HEK293 (cell line): ENCODE measurements around the gene TSPAN9.
A peak's percentile ranks its signal among the peaks of the same experiment; 100 is the strongest.

Experiments
- CTCF ChIA-PET: fragments of 350-600 bp; formaldehyde crosslinking; extraction: SDS; loops from one replicate; lab custom pipeline; 2021; ENCODE audit warnings: antibody characterized with exemption; lab: Yijun Ruan, JAX
- POLR2A ChIA-PET: fragments of 300-600 bp; formaldehyde crosslinking; extraction: SDS; loops from one replicate; lab custom pipeline; 2020; ENCODE audit warnings: antibody characterized with exemption, inconsistent platforms; lab: Yijun Ruan, JAX
- H3K27ac ChIP-seq: fragments of 200-500 bp; sonication (Bioruptor generic); 2 replicates; pipeline ENCODE4 v1.5.1; 2014; ENCODE audit warnings: low read depth, low read length, control low read depth, inconsistent platforms; ENCODE audit errors: extremely low read depth
- H3K36me3 ChIP-seq, 2 experiments: fragments of 200-500 bp in 1 of 2; sonication (Bioruptor generic) in 1 of 2; 1 replicate in 1 of 2; 2 replicates in 1 of 2; pipeline ENCODE4 v1.5.1; 2014 to 2017; ENCODE audit warnings: inconsistent platforms in 2 of 2, low read length in 2 of 2; ENCODE audit not compliant: control insufficient read depth in 2 of 2, insufficient read depth in 1 of 2
- H3K4me1 ChIP-seq: fragments of 200-500 bp; sonication (Bioruptor generic); 2 replicates; pipeline ENCODE4 v1.5.1; 2014; ENCODE audit warnings: mild to moderate bottlenecking, low read length, inconsistent platforms; ENCODE audit not compliant: control insufficient read depth, insufficient read depth
- H3K4me3 ChIP-seq: 2 replicates; pipeline ENCODE4 v1.5.1; 2011; ENCODE audit warnings: low read depth, mild to moderate bottlenecking, control low read depth, low read length, moderate library complexity
- H3K9me3 ChIP-seq: fragments of 200-500 bp; sonication (Bioruptor generic); 2 replicates; pipeline ENCODE4 v1.5.1; 2014; ENCODE audit warnings: low read depth, low read length, inconsistent platforms; ENCODE audit not compliant: control insufficient read depth, insufficient read depth
- GLI2 ChIP-seq: fragments of 450-650 bp; formaldehyde crosslinking; IDR thresholded peaks from 2 replicates; pipeline ENCODE4; 2017; ENCODE audit warnings: missing biosample characterization, missing genetic modification characterization, low read depth, borderline replicate concordance
- GLI4 ChIP-seq: fragments of 450-650 bp; formaldehyde crosslinking; IDR thresholded peaks from 2 replicates; pipeline ENCODE4 v1.5.1; 2016; ENCODE audit warnings: missing biosample characterization, missing genetic modification characterization
- GLIS1 ChIP-seq: fragments of 450-650 bp; formaldehyde crosslinking; IDR thresholded peaks from 2 replicates; pipeline ENCODE4 v1.5.1; 2016; ENCODE audit warnings: missing biosample characterization, missing genetic modification characterization
- GLIS2 ChIP-seq: fragments of 450-650 bp; formaldehyde crosslinking; IDR thresholded peaks from 2 replicates; pipeline ENCODE4 v1.5.1; 2016; ENCODE audit warnings: missing biosample characterization, missing genetic modification characterization
- KLF1 ChIP-seq: fragments of 450-650 bp; formaldehyde crosslinking; IDR thresholded peaks from 2 replicates; pipeline ENCODE4 v1.5.1; 2016; ENCODE audit warnings: missing biosample characterization, missing genetic modification characterization
- KLF16 ChIP-seq: fragments of 450-650 bp; formaldehyde crosslinking; IDR thresholded peaks from 2 replicates; pipeline ENCODE4 v1.5.1; 2017; ENCODE audit warnings: missing biosample characterization, missing genetic modification characterization
- OVOL3 ChIP-seq: fragments of 450-650 bp; formaldehyde crosslinking; IDR thresholded peaks from 2 replicates; pipeline ENCODE4 v1.5.1; 2016; ENCODE audit warnings: missing biosample characterization, missing genetic modification characterization
- ZBTB1 ChIP-seq: fragments of 450-650 bp; formaldehyde crosslinking; IDR thresholded peaks from 2 replicates; pipeline ENCODE4 v1.5.1; 2016; ENCODE audit warnings: missing biosample characterization, missing genetic modification characterization
- ZNF146 ChIP-seq: fragments of 450-650 bp; formaldehyde crosslinking; IDR thresholded peaks from 2 replicates; pipeline ENCODE4 v1.5.1; 2016; ENCODE audit warnings: missing biosample characterization, missing genetic modification characterization
- ZNF274 ChIP-seq, 2 experiments: fragments of 200-500 bp in 1 of 2; fragments of 450-650 bp in 1 of 2; sonication (Bioruptor generic) in 1 of 2; formaldehyde crosslinking in 1 of 2; IDR thresholded peaks; 2 replicates each; pipeline versions ENCODE4 v1.5.1 to v1.6.1; 2014 to 2016; ENCODE audit warnings: borderline replicate concordance in 1 of 2, inconsistent platforms in 1 of 2, low read length in 1 of 2, missing biosample characterization in 1 of 2, missing genetic modification characterization in 1 of 2
- ZNF341 ChIP-seq: fragments of 450-650 bp; formaldehyde crosslinking; IDR thresholded peaks from 2 replicates; pipeline ENCODE4; 2016; ENCODE audit warnings: low read depth, missing biosample characterization, missing genetic modification characterization
- ZNF433 ChIP-seq: fragments of 450-650 bp; formaldehyde crosslinking; IDR thresholded peaks from 2 replicates; pipeline ENCODE4 v1.5.1; 2016; ENCODE audit warnings: missing biosample characterization, missing genetic modification characterization, low read depth
- ZNF544 ChIP-seq: fragments of 450-650 bp; formaldehyde crosslinking; IDR thresholded peaks from 2 replicates; pipeline ENCODE4 v1.5.0; 2017; ENCODE audit warnings: missing biosample characterization, missing genetic modification characterization
- ZNF549 ChIP-seq: fragments of 450-650 bp; IDR thresholded peaks from 2 replicates; pipeline ENCODE4 v1.5.1; 2018; ENCODE audit warnings: missing biosample characterization, missing genetic modification characterization, mild to moderate bottlenecking, inconsistent platforms, moderate library complexity
- ZNF600 ChIP-seq: fragments of 450-650 bp; formaldehyde crosslinking; IDR thresholded peaks from 2 replicates; pipeline ENCODE4 v1.5.1; 2016; ENCODE audit warnings: missing biosample characterization, missing genetic modification characterization
- ZNF654 ChIP-seq: fragments of 450-650 bp; formaldehyde crosslinking; IDR thresholded peaks from 2 replicates; pipeline ENCODE4 v1.5.1; 2016; ENCODE audit warnings: low read depth, missing biosample characterization, missing genetic modification characterization
- ZSCAN23 ChIP-seq: fragments of 450-650 bp; formaldehyde crosslinking; IDR thresholded peaks from 2 replicates; pipeline ENCODE4 v1.5.1; 2016; ENCODE audit warnings: missing biosample characterization, missing genetic modification characterization
- ZSCAN30 ChIP-seq: fragments of 450-650 bp; IDR thresholded peaks from 2 replicates; pipeline ENCODE4 v1.5.1; 2018; ENCODE audit warnings: missing biosample characterization, mild to moderate bottlenecking, missing genetic modification characterization, moderate library complexity
- TF ChIP-seq, protein P1 (sequence below): fragments of 450-650 bp; formaldehyde crosslinking; IDR thresholded peaks from 2 replicates; pipeline ENCODE4 v1.5.1; 2016; ENCODE audit warnings: missing biosample characterization, missing genetic modification characterization
- TF ChIP-seq, protein P2 (sequence below): fragments of 450-650 bp; formaldehyde crosslinking; IDR thresholded peaks from 2 replicates; pipeline ENCODE4 v1.5.1; 2016; ENCODE audit warnings: missing biosample characterization, missing genetic modification characterization
- TF ChIP-seq, protein P3 (sequence below): fragments of 450-650 bp; formaldehyde crosslinking; conservative IDR thresholded peaks from 2 replicates; pipeline ENCODE4 v1.5.1; 2016; ENCODE audit warnings: low read depth, missing biosample characterization, missing genetic modification characterization

The TSPAN9 gene

DNA sequence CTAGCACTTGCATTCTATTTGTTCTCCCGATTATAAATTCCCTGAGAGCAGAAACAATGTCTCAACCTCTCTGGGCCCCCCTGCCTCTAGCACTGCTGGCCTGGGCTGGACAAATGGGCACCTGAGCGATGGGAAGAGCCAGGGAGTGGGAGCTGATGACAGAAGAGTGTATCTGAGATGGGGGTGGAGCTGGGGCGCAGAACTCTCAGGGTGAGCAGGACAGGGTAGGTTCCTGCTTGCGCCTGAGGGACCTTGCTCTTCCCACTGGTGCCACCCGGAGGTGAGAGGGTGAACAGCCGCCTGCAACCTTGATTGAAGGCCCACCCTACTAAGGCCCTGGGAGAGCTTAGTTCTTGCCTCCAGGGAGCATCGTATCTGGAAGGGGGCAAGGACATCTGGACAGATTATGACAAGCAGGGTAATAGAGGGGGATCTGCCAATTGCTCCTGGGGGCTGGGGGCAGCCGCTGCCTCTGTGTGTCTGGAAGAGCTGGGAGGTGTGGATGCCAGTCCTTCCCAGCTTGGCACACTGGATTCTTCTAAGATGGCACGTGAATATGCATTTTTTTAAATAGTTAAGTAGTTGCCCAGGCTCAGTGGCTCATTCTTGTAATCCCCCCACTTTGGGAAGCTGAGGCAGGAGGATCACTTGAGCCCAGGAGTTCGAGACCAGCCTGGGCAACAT lies 43.0 kb upstream of the TSPAN9 start (continued):
- TF ChIP-seq ZNF600 (tag by site-specific recombination) (peak; percentile 63; the same call in 1 of the 2 replicates), ZSCAN23 (tag by site-specific recombination) (no peak), ZNF549 (tag by site-specific recombination) (no peak), ZSCAN30 (tag by site-specific recombination) (no peak), ZNF146 (tag by site-specific recombination) (no peak), ZNF341 (tag by site-specific recombination) (peak; percentile 95), ZNF654 (tag by site-specific recombination) (peak; percentile 56), ZBTB1 (tag by site-specific recombination) (no peak), GLIS1 (tag by site-specific recombination) (peak; percentile 69), ZNF433 (no peak), GLIS2 (tag by site-specific recombination) (peak; percentile 14; the same call in 1 of the 2 replicates), GLI2 (tag by site-specific recombination) (no peak), KLF16 (tag by site-specific recombination) (no peak), ZNF544 (tag by site-specific recombination) (no peak)
- TF ChIP-seq, protein P1, sequence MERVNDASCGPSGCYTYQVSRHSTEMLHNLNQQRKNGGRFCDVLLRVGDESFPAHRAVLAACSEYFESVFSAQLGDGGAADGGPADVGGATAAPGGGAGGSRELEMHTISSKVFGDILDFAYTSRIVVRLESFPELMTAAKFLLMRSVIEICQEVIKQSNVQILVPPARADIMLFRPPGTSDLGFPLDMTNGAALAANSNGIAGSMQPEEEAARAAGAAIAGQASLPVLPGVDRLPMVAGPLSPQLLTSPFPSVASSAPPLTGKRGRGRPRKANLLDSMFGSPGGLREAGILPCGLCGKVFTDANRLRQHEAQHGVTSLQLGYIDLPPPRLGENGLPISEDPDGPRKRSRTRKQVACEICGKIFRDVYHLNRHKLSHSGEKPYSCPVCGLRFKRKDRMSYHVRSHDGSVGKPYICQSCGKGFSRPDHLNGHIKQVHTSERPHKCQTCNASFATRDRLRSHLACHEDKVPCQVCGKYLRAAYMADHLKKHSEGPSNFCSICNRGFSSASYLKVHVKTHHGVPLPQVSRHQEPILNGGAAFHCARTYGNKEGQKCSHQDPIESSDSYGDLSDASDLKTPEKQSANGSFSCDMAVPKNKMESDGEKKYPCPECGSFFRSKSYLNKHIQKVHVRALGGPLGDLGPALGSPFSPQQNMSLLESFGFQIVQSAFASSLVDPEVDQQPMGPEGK (tag by site-specific recombination) = 0 out of 2 replicates have a peak, but pooled peaks have one; percentile 37
- TF ChIP-seq, protein P2, sequence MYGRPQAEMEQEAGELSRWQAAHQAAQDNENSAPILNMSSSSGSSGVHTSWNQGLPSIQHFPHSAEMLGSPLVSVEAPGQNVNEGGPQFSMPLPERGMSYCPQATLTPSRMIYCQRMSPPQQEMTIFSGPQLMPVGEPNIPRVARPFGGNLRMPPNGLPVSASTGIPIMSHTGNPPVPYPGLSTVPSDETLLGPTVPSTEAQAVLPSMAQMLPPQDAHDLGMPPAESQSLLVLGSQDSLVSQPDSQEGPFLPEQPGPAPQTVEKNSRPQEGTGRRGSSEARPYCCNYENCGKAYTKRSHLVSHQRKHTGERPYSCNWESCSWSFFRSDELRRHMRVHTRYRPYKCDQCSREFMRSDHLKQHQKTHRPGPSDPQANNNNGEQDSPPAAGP (tag by site-specific recombination) = 0 out of 2 replicates have a peak, but pooled peaks have one; percentile 10

DNA sequence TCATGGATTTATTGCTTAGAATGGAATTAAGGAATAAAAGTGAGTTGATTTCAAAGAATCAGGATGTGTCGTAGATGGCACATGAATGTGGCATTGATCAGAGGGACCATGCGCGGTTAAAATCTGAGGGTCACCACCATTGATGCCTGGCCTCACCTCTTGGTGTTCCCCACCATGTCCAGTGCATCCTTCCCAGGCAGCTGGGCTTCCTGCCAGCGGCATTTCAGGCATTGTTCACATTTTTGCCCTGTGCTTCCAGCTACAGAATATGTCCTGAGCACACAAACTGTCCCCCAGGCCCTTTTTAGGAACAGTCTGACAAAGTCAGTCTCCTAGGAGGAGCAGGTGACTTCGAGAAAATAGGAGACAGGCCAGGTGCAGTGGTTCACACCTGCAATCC lies 42.0 kb upstream of the TSPAN9 start:
- Histone ChIP-seq H3K4me3 (no peak overlapping the region), H3K36me3 (peaks cover 0 to 21% of the 10 kb centered on the region in 2 experiments; a peak in 2 of 3 replicates), H3K4me1 (no peaks in the 10 kb centered on the region), H3K9me3 (no peaks in the 10 kb centered on the region), H3K27ac (no peak overlapping the region)
- ChIA-PET CTCF (interaction anchor here (0.7 to 2.6 kb wide), 12 partner anchors 10 to 326 kb away, joined by 3 to 34 read pairs (median 4); no protein-coding TSS in a partner anchor), POLR2A (interaction anchor here (0.7 to 1.6 kb wide), 2 partner anchors 75 to 145 kb away, joined by 3 read pairs; partner anchors contain the start of gene TULP3)
- TF ChIP-seq KLF1 (tag by site-specific recombination) (no peak), GLI2 (tag by site-specific recombination) (no peak)

DNA sequence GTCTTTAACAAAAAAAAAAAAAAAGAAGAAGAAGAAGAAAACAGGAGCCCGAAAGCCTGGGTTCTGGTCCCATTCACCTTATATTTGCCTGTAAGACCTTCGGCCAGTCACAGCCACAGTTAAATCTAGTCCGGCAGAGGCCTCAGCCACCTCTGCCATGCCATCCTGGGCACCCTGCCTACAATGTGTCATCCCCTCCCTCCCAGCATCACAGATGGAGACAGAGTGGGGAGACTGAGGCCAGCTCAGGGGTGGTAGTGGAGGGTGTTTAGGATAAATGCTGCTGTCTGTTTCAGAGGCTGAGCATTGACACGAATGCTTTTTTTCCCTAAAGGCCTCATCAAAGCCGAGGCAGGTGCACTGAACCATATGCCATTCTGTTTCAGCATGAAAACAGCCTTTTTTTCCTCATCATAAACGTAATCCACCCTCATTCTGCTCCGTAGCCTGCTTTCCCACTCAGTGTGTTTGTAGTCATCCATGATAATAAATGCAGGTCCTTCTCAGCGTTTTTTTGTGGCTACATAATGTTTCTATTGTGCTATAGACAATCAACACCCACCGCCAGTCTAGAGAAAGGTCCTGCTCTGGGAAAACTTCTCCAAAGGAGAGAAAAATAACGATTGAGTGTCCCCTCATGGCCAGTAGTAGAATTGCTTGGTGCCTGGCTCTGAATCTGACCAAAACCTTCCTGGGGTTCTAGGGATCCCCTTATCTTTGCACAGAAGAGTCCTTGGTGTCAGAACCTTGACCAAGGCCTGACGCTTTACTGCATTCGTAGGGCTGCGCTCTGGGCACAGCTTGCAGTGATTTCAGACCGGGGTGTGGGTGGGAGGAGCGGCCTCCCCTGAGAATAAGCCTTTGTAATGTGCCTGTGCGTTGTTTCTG lies 41.1 kb upstream of the TSPAN9 start:
- ChIA-PET CTCF (interaction anchor here (1.2 to 2.6 kb wide), 2 partner anchors 150 to 182 kb away, joined by 3 to 34 read pairs; no protein-coding TSS in a partner anchor), POLR2A (no interaction called here)
- Histone ChIP-seq H3K9me3 (no peaks in the 10 kb centered on the region), H3K27ac (no peak overlapping the region), H3K4me1 (no peaks in the 10 kb centered on the region), H3K36me3 (peaks cover 0 to 28% of the 10 kb centered on the region in 2 experiments; a peak in 2 of 3 replicates), H3K4me3 (no peak overlapping the region)
- TF ChIP-seq, protein P3, sequence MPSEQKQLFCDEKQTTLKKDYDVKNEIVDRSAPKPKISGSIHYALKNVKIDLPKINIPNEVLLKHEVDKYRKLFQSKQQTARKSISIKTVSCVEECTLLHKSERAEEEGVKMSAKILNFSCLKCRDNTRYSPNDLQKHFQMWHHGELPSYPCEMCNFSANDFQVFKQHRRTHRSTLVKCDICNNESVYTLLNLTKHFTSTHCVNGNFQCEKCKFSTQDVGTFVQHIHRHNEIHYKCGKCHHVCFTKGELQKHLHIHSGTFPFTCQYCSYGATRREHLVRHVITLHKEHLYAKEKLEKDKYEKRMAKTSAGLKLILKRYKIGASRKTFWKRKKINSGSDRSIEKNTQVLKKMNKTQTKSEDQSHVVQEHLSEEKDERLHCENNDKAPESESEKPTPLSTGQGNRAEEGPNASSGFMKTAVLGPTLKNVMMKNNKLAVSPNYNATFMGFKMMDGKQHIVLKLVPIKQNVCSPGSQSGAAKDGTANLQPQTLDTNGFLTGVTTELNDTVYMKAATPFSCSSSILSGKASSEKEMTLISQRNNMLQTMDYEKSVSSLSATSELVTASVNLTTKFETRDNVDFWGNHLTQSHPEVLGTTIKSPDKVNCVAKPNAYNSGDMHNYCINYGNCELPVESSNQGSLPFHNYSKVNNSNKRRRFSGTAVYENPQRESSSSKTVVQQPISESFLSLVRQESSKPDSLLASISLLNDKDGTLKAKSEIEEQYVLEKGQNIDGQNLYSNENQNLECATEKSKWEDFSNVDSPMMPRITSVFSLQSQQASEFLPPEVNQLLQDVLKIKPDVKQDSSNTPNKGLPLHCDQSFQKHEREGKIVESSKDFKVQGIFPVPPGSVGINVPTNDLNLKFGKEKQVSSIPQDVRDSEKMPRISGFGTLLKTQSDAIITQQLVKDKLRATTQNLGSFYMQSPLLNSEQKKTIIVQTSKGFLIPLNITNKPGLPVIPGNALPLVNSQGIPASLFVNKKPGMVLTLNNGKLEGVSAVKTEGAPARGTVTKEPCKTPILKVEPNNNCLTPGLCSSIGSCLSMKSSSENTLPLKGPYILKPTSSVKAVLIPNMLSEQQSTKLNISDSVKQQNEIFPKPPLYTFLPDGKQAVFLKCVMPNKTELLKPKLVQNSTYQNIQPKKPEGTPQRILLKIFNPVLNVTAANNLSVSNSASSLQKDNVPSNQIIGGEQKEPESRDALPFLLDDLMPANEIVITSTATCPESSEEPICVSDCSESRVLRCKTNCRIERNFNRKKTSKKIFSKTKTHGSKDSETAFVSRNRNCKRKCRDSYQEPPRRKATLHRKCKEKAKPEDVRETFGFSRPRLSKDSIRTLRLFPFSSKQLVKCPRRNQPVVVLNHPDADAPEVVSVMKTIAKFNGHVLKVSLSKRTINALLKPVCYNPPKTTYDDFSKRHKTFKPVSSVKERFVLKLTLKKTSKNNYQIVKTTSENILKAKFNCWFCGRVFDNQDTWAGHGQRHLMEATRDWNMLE (tag by site-specific recombination) = no peak
- TF ChIP-seq GLI4 = no peak
- TF ChIP-seq ZNF654 (tag by site-specific recombination) = peak; percentile 34; the same call in 1 of the 2 replicates
- TF ChIP-seq OVOL3 (tag by site-specific recombination) = no peak
- TF ChIP-seq ZNF274 (IDR thresholded peaks at IDR 0.05; ENCODE audit: low read length) = no peak
- no peak for TF ChIP-seq ZNF274 (tag by site-specific recombination; IDR thresholded peaks at IDR 0.05; ENCODE audit: borderline replicate concordance)
